K562 (cell line): ENCODE data around the gene NEUROD2. TPM values are rescaled to one million over a fixed set of nuclear protein-coding genes. Genes with fewer than 3 reads are reported as not detected.
A peak's percentile ranks its signal among the peaks of the same experiment; 100 is the strongest.

ENCODE experiments used
- ATAC-seq: fragments of 200-7000 bp; cut with Tn5 transposase; 3 replicates; pipeline ENCODE4 v1.9.1; 2020; ENCODE audit warnings: moderate library complexity
- BruUV-seq: library from RNA; stranded (reverse); fragments of 400-500 nt; replicated peaks from 2 replicates; lab custom pipeline; 2021; lab: Mats Ljungman, UMichigan
- CTCF ChIA-PET: fragments of 300-600 bp; formaldehyde crosslinking; extraction: SDS; loops from one replicate; lab custom pipeline; 2021; ENCODE audit warnings: low intra/inter-chr PET ratio; lab: Yijun Ruan, JAX
- POLR2A ChIA-PET: fragments of 300-600, 350-650 bp; sonication (Branson Sonifier 250); formaldehyde crosslinking; extraction: SDS; loops from one replicate; lab custom pipeline; 2021; ENCODE audit warnings: antibody characterized with exemption, inconsistent platforms; lab: Yijun Ruan, JAX
- DNase-seq, 4 experiments: peaks; one replicate each; pipeline versions ENCODE4 v3.0.0 to v3.0.0-alpha.2; 2011 to 2018; ENCODE audit warnings: low spot score in 3 of 4, mixed read lengths in 3 of 4; ENCODE audit errors: extremely low read depth in 1 of 4
- FAIRE-seq: peaks from 2 replicates; lab custom pipeline; 2011; peaks lifted over from hg19 to GRCh38; lab: Jason Lieb, UNC
- H2AFZ ChIP-seq: 2 replicates; pipeline ENCODE4 v1.6.0; 2011; ENCODE audit warnings: low read depth, low read length, control low read depth, inconsistent platforms
- H3K27ac ChIP-seq: fragments of 200-600 bp; 3 replicates; pipeline ENCODE4 v1.8.0; 2011; ENCODE audit warnings: low read depth, mild to moderate bottlenecking, control low read depth, inconsistent platforms, low read length, moderate library complexity, mixed read lengths; ENCODE audit errors: extremely low read depth
- H3K27me3 ChIP-seq, 2 experiments: fragments of 300-600 bp in 1 of 2; 2 replicates in 1 of 2; 3 replicates in 1 of 2; pipeline versions ENCODE4 v1.6.0 to v1.8.0; 2011; ENCODE audit warnings: inconsistent platforms in 2 of 2, low read length in 2 of 2, mild to moderate bottlenecking in 1 of 2, mixed read lengths in 1 of 2, moderate library complexity in 1 of 2; ENCODE audit not compliant: control insufficient read depth in 2 of 2, insufficient read depth in 2 of 2
- H3K36me3 ChIP-seq: fragments of 300-600 bp; 3 replicates; pipeline ENCODE4 v1.8.0; 2011; ENCODE audit warnings: mild to moderate bottlenecking, low read length, inconsistent platforms; ENCODE audit not compliant: control insufficient read depth, insufficient read depth
- H3K4me1 ChIP-seq, 2 experiments: fragments of 200-600 bp in 1 of 2; replicated peaks in 1 of 2; 2 replicates in 1 of 2; 3 replicates in 1 of 2; pipeline versions ENCODE4 v1.5.1 to v1.8.0; 2011; ENCODE audit warnings: inconsistent platforms in 2 of 2, low read length in 2 of 2, mild to moderate bottlenecking in 1 of 2, mixed read lengths in 1 of 2, moderate library complexity in 1 of 2; ENCODE audit not compliant: control insufficient read depth in 2 of 2, insufficient read depth in 2 of 2
- H3K4me2 ChIP-seq: 2 replicates; pipeline ENCODE4 v1.6.1; 2011; ENCODE audit warnings: low read length, control low read depth, inconsistent platforms, mixed read lengths; ENCODE audit not compliant: insufficient read depth
- H3K4me3 ChIP-seq: fragments of 200-600 bp; sonication (generic), shearing (Covaris generic); 2 replicates; pipeline ENCODE4 v1.5.1; 2016; ENCODE audit warnings: control low read depth, inconsistent platforms
- H3K79me2 ChIP-seq: fragments of 200-600 bp; 3 replicates; pipeline ENCODE4 v1.8.0; 2011; ENCODE audit warnings: low read length, inconsistent platforms; ENCODE audit not compliant: control insufficient read depth, insufficient read depth
- H3K9ac ChIP-seq, 2 experiments: 2 replicates each; pipeline versions ENCODE4 v1.6.0 to v1.6.1; 2011; ENCODE audit warnings: low read depth in 2 of 2, low read length in 2 of 2, control low read depth in 1 of 2, inconsistent platforms in 1 of 2, mild to moderate bottlenecking in 1 of 2, mixed read lengths in 1 of 2; ENCODE audit not compliant: insufficient read depth in 1 of 2
- H3K9me1 ChIP-seq: one replicate; pipeline ENCODE4 v1.6.0; 2011; ENCODE audit warnings: inconsistent platforms, mild to moderate bottlenecking, low read length, moderate library complexity; ENCODE audit not compliant: control insufficient read depth, insufficient read depth
- H3K9me3 ChIP-seq: replicated peaks from 2 replicates; pipeline ENCODE4 v1.5.1; 2011; ENCODE audit warnings: low read depth, low read length, inconsistent platforms; ENCODE audit not compliant: control insufficient read depth, insufficient read depth
- H4K20me1 ChIP-seq: replicated peaks from 2 replicates; pipeline ENCODE4 v1.6.1; 2011; ENCODE audit warnings: low read length, inconsistent platforms, mixed read lengths; ENCODE audit not compliant: control insufficient read depth, insufficient read depth
- CBX1 ChIP-seq: sonication (generic); IDR thresholded peaks from 2 replicates; pipeline ENCODE4 v1.6.1; 2016; ENCODE audit warnings: antibody characterized with exemption, low read depth, mild to moderate bottlenecking
- CTCF ChIP-seq, 3 experiments: IDR thresholded peaks in 2 of 3; conservative IDR thresholded peaks in 1 of 3; 2 replicates each; pipeline ENCODE4 v1.5.1; 2011 to 2012; ENCODE audit warnings: low read length in 3 of 3, mild to moderate bottlenecking in 3 of 3, control low read depth in 2 of 3, improper control_type of control experiment in 1 of 3, inconsistent platforms in 1 of 3, low read depth in 1 of 3, mixed read lengths in 1 of 3, moderate library complexity in 1 of 3; ENCODE audit not compliant: insufficient read depth in 2 of 3
- DDX20 ChIP-seq: fragments of 450-650 bp; IDR thresholded peaks from 2 replicates; pipeline ENCODE4 v1.6.1; 2016; ENCODE audit warnings: missing genetic modification characterization, low read depth, mild to moderate bottlenecking, missing compliant biosample characterization, moderate library complexity
- HMG20B ChIP-seq: fragments of 250-450 bp; sonication (Bioruptor Pico); IDR thresholded peaks from 2 replicates; pipeline ENCODE4 v1.5.0; 2021; ENCODE audit warnings: mild to moderate bottlenecking
- KLF16 ChIP-seq: IDR thresholded peaks from 2 replicates; pipeline ENCODE4 v1.6.1; 2016; ENCODE audit warnings: antibody characterized with exemption
- MYNN ChIP-seq, 2 experiments: sonication (generic); formaldehyde crosslinking in 1 of 2; IDR thresholded peaks; 2 replicates each; pipeline versions ENCODE4 v1.5.0 to v1.6.1; 2016 to 2020; ENCODE audit warnings: antibody characterized with exemption in 1 of 2, missing genetic modification reagents in 1 of 2
- POLR2A ChIP-seq: fragments of 450-650 bp; conservative IDR thresholded peaks from 2 replicates; pipeline ENCODE4 v1.6.1; 2016
- POLR2G ChIP-seq: fragments of 200-400 bp; formaldehyde crosslinking; IDR thresholded peaks from 2 replicates; pipeline ENCODE4 v1.6.1; 2017; ENCODE audit warnings: low read depth, mild to moderate bottlenecking, antibody characterized with exemption, low read length, moderate library complexity
- REST ChIP-seq, 2 experiments: fragments of 450-650 bp; formaldehyde crosslinking in 1 of 2; IDR thresholded peaks; 2 replicates each; pipeline versions ENCODE4 v1.4.0 to v1.6.1; 2014 to 2020; ENCODE audit warnings: mild to moderate bottlenecking in 2 of 2, borderline replicate concordance in 1 of 2, low read depth in 1 of 2
- TBP ChIP-seq: optimal IDR thresholded peaks from 2 replicates; pipeline ENCODE3; 2011; ENCODE audit warnings: low read depth, low read length, improper control_type of control experiment
- ZNF766 ChIP-seq: fragments of 200-800 bp; sonication (Bioruptor generic); conservative IDR thresholded peaks from 2 replicates; pipeline ENCODE4 v1.6.1; 2016; ENCODE audit warnings: missing genetic modification characterization, missing compliant biosample characterization
- WGBS: fragments of 100-300 bp; shearing (Covaris generic); methylation state at CpG from one replicate; pipeline ENCODE4 v1.1.6; 2016; ENCODE audit warnings: low coverage, mixed read lengths; ENCODE audit not compliant: insufficient coverage; ENCODE audit errors: missing lambda C conversion rate; 5-methylcytosine and 5-hydroxymethylcytosine counted together
- in situ Hi-C: fragments of 300-500 bp; cut with MboI; formaldehyde crosslinking; loops from 4 replicates; pipeline ENCODE4 v1.15.0; 2018; ENCODE audit warnings: inconsistent platforms, mixed read lengths
- intact Hi-C: fragments of 100-400 bp; cut with micrococcal nuclease; formaldehyde crosslinking; loops from 2 replicates; pipeline ENCODE4 v1.14.2; 2022
- polyA plus RNA-seq, 8 experiments: library from polyadenylated mRNA; depleted of rRNA in 4 of 8; stranded (reverse) in 5 of 8; unstranded in 3 of 8; fragments of >200 nt; fragmentation: Nextera tagmentation in 2 of 8; fragmentation: Illumina TruSeq in 1 of 8; extraction: Ambion mirVana in 2 of 8; extraction: Trizol in 1 of 8; gene quantifications; 2 replicates each; pipeline versions ENCODE4 v1.2.1 to v1.2.3, GENCODE V29; 2011 to 2014; ENCODE audit warnings: inconsistent platforms in 1 of 8, missing spikeins in 1 of 8
- total RNA-seq, 7 experiments: library from RNA; depleted of rRNA in 6 of 7; stranded (reverse); fragments of >200 nt in 6 of 7; fragmentation: Illumina TruSeq in 2 of 7; extraction: Trizol in 2 of 7; gene quantifications; 2 replicates each; pipeline versions ENCODE4 v1.2.1 to v1.2.3, GENCODE V29; 2011 to 2021; ENCODE audit warnings: low replicate concordance in 1 of 7

NEUROD2 gene
- total and polyA plus RNA-seq, 9 of the 15 experiments (the other 6 are each of a cell fraction or from before 2014, with no cell fraction given) = not detected

DNA sequence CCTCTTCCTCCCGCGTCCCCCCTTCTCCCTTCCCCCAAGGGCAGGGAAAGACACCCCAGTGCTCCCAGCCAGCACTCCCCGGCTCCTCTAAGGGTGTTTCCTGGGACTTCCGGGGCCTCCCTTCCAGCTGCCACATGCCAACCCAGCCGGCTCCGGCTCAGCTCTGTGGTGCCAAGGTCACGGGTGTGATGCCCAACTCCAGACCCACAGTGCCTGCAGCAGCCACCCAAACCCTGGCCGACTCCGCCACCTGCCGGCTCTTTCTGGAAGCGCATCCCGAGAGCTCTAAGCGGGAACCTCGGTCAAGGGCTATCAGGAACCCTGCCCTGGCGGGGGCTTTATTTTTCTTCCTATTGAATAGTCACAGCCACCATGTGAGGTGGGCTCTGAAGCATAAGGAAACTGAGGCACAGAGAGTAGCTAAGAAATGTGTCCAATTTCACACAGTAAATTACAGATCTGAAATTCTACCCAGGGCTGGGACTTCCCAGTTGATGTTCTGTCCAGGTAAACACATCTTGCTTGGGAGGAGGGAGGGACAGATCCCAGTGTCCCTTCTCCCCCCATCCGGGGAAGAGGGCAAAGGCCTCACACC lies 15.7 kb upstream of the NEUROD2 start:
- Histone ChIP-seq H3K9ac (0 out of 4 replicates have a peak overlapping the region, but pooled peaks of 1 of the 2 experiments have one; percentile 65), H3K4me2 (no peak overlapping the region), H3K9me3 (no peaks in the 10 kb centered on the region), H3K4me1 (peaks cover 3 to 43% of the 10 kb centered on the region in 2 experiments; a peak in 2 of 5 replicates), H4K20me1 (no peaks in the 10 kb centered on the region), H3K4me3 (no peak overlapping the region), H3K79me2 (no peaks in the 10 kb centered on the region), H3K27ac (no peak overlapping the region), H3K27me3 (peaks cover 0 to 25% of the 10 kb centered on the region in 2 experiments; a peak in 2 of 5 replicates), H2AFZ (peak overlapping the region; percentile 14; the same call in 1 of the 2 replicates), H3K36me3 (no peaks in the 10 kb centered on the region), H3K9me1 (no peaks in the 10 kb centered on the region)
- BruUV-seq = no TSS peak
- in situ Hi-C loops = loop anchor here (5.0 kb wide), 2 partner anchors 49 to 134 kb away; no protein-coding TSS in a partner anchor
- intact Hi-C loops = loop anchor here (1.0 to 2.0 kb wide), 2 partner anchors 75 to 239 kb away; no protein-coding TSS in a partner anchor
- DNase-seq = peak; percentile 70 to 84 (median 75)
- ChIA-PET CTCF (interaction anchor here (0.6 to 5.2 kb wide), 9 partner anchors 11 to 578 kb away, joined by 3 to 131 read pairs (median 5); partner anchors contain the start of gene PNMT), POLR2A (interaction anchor here (0.6 to 1.9 kb wide), 6 partner anchors 11 to 345 kb away, joined by 3 to 6 read pairs (median 4); partner anchors contain the start of genes PNMT and STARD3)
- ATAC-seq = peak; percentile 81
- peak; percentile 82 for FAIRE-seq
- 2% methylated on average over 15 of the region's 16 CpGs for WGBS
- TF ChIP-seq POLR2A (peak; percentile 60), MYNN (IDR thresholded peaks at IDR 0.05) (peak; percentile 63; the same call in 1 of the 2 replicates), MYNN (CRISPR knock-in tag; IDR thresholded peaks at IDR 0.05) (no peak), TBP (peak; percentile 81), ZNF766 (no peak), REST (IDR thresholded peaks at IDR 0.05; ENCODE audit: borderline replicate concordance) (peak; percentile 44; the same call in 1 of the 2 replicates), REST (CRISPR knock-in tag; IDR thresholded peaks at IDR 0.05; ENCODE audit: low read depth) (no peak), KLF16 (peak; percentile 35; the same call in 1 of the 2 replicates), HMG20B (no peak), POLR2G (peak; percentile 71; the same call in 1 of the 2 replicates), DDX20 (no peak), CBX1 (peak; percentile 62; the same call in 1 of the 2 replicates), CTCF (IDR thresholded peaks at IDR 0.05 in 2 of 3, conservative IDR thresholded peaks at IDR 0.05 in 1 of 3; ENCODE audit: insufficient read depth in 2 of 3, low read depth in 1 of 3, low read length in 3 of 3) (peak; percentile 84 to 93 (median 91))
